Hepatocyte (in vitro differentiated cells): ENCODE results near the gene KRT74.

Experiments
- CTCF ChIP-seq: fragments of 200-600 bp; sonication (generic); IDR thresholded peaks from 2 replicates; pipeline ENCODE4 v1.5.1; 2016; ENCODE audit warnings: antibody characterized with exemption, mild to moderate bottlenecking; ENCODE audit not compliant: poor library complexity
- EZH2 ChIP-seq: fragments of 200-600 bp; sonication (generic); IDR thresholded peaks from 2 replicates; pipeline ENCODE4 v1.6.1; 2016; ENCODE audit warnings: antibody characterized with exemption, mild to moderate bottlenecking, borderline replicate concordance
- EZH2phosphoT487 ChIP-seq: fragments of 200-600 bp; sonication (generic); IDR thresholded peaks from one replicate; pipeline ENCODE4 v1.6.1; 2018; ENCODE audit warnings: antibody characterized with exemption, mild to moderate bottlenecking, low read depth, moderate library complexity; ENCODE audit not compliant: unreplicated experiment, severe bottlenecking

GRCh38 chr12:52585946-52586345, 12.3 kb upstream of the KRT74 start:
- no peak for TF ChIP-seq CTCF
- no peak for TF ChIP-seq EZH2phosphoT487
- TF ChIP-seq EZH2 = no peak
